Neural progenitor cell (in vitro differentiated cells): ENCODE results near the gene RSPO4. TPM values are rescaled to one million over a fixed set of nuclear protein-coding genes. Genes with fewer than 3 reads are reported as not detected.

ENCODE experiments used
- DNase-seq: peaks from one replicate; pipeline ENCODE4 v3.0.0-alpha.2; 2016; ENCODE audit warnings: low spot score
- H2AFZ ChIP-seq: fragments of 200-600 bp; sonication (generic); replicated peaks from 2 replicates; pipeline ENCODE4 v1.6.1; 2016; ENCODE audit warnings: antibody characterized with exemption
- H3F3A ChIP-seq: fragments of 200-600 bp; sonication (generic); 2 replicates; pipeline ENCODE4 v1.6.1; 2016; ENCODE audit warnings: antibody characterized with exemption, low read depth
- H3K27ac ChIP-seq: fragments of 200-600 bp; sonication (generic); 2 replicates; pipeline ENCODE4 v1.5.1; 2016; ENCODE audit warnings: mild to moderate bottlenecking
- H3K27me3 ChIP-seq: fragments of 200-600 bp; sonication (generic); 2 replicates; pipeline ENCODE4 v1.6.1; 2016; ENCODE audit warnings: mild to moderate bottlenecking, moderate library complexity
- H3K36me3 ChIP-seq: fragments of 200-600 bp; sonication (generic); 2 replicates; pipeline ENCODE4 v1.5.1; 2016
- H3K4me1 ChIP-seq: fragments of 200-600 bp; sonication (generic); 2 replicates; pipeline ENCODE4 v1.6.1; 2016; ENCODE audit warnings: mixed run types
- H3K4me2 ChIP-seq: fragments of 200-600 bp; sonication (generic); 2 replicates; pipeline ENCODE4 v1.6.1; 2016
- H3K4me3 ChIP-seq: fragments of 200-600 bp; sonication (generic); 2 replicates; pipeline ENCODE4 v1.5.1; 2016
- H3K79me2 ChIP-seq: fragments of 200-600 bp; sonication (generic); 2 replicates; pipeline ENCODE4 v1.6.1; 2016; ENCODE audit warnings: low read depth
- H3K9ac ChIP-seq: fragments of 200-600 bp; sonication (generic); 2 replicates; pipeline ENCODE4 v1.6.1; 2016
- H3K9me3 ChIP-seq: fragments of 200-600 bp; sonication (generic); 2 replicates; pipeline ENCODE4 v1.5.1; 2016; ENCODE audit warnings: low read depth
- H4K20me1 ChIP-seq: fragments of 200-600 bp; sonication (generic); 2 replicates; pipeline ENCODE4 v1.6.1; 2016; ENCODE audit warnings: low read depth
- H3K27ac Mint-ChIP-seq: 3 replicates; pipeline ENCODE4 v1.8.0; 2021; ENCODE audit warnings: mixed read lengths
- H3K27me3 Mint-ChIP-seq: 2 replicates; pipeline ENCODE4 v1.8.0; 2022; ENCODE audit warnings: low read depth, mild to moderate bottlenecking, inconsistent platforms, moderate library complexity, mixed read lengths; ENCODE audit not compliant: insufficient read depth
- H3K36me3 Mint-ChIP-seq: 3 replicates; pipeline ENCODE4 v1.8.0; 2021; ENCODE audit warnings: mixed read lengths
- H3K4me1 Mint-ChIP-seq: 3 replicates; pipeline ENCODE4 v1.8.0; 2021; ENCODE audit warnings: mixed read lengths
- H3K4me3 Mint-ChIP-seq: 3 replicates; pipeline ENCODE4 v1.8.0; 2021; ENCODE audit warnings: mild to moderate bottlenecking, moderate library complexity, mixed read lengths
- H3K9me3 Mint-ChIP-seq: 3 replicates; pipeline ENCODE4 v1.8.0; 2020; ENCODE audit warnings: mixed read lengths
- CTCF ChIP-seq: fragments of 200-600 bp; sonication (generic); IDR thresholded peaks from 2 replicates; pipeline ENCODE4 v1.5.1; 2017; ENCODE audit warnings: antibody characterized with exemption, mild to moderate bottlenecking
- EZH2 ChIP-seq: fragments of 200-600 bp; sonication (generic); IDR thresholded peaks from 2 replicates; pipeline ENCODE4 v1.6.1; 2017; ENCODE audit warnings: antibody characterized with exemption, mild to moderate bottlenecking, moderate library complexity
- EZH2phosphoT487 ChIP-seq: fragments of 200-600 bp; sonication (generic); IDR thresholded peaks from 2 replicates; pipeline ENCODE4 v1.6.1; 2017; ENCODE audit warnings: antibody characterized with exemption
- total RNA-seq: library from RNA; depleted of rRNA; stranded (reverse); fragments of >200 nt; gene quantifications from 2 replicates; pipeline ENCODE4 v1.2.3, GENCODE V29; 2015; ENCODE audit warnings: low replicate concordance

Gene RSPO4
- total RNA-seq, 1 donor from 2014 or later, result 0.26 TPM

GRCh38 chr20:921068-921467 lies 81.0 kb downstream of the RSPO4 start:
- peaks cover 4% of the 10 kb centered on the region for H3K4me1 Mint-ChIP-seq

GRCh38 chr20:920311-920710 lies 81.8 kb downstream of the RSPO4 start:
- Histone ChIP-seq H3K27ac (no peak overlapping the region), H3K4me3 (no peak overlapping the region), H3K9ac (no peak overlapping the region), H3K79me2 (no peaks in the 10 kb centered on the region), H3K9me3 (no peaks in the 10 kb centered on the region), H4K20me1 (no peaks in the 10 kb centered on the region), H2AFZ (no peak overlapping the region), H3K4me2 (no peak overlapping the region), H3K4me1 (peaks cover 14% of the 10 kb centered on the region), H3K36me3 (no peaks in the 10 kb centered on the region), H3K27me3 (no peaks in the 10 kb centered on the region), H3F3A (no peaks in the 10 kb centered on the region)
- Mint-ChIP-seq H3K27ac (no peak overlapping the region), H3K4me1 (peaks cover 6% of the 10 kb centered on the region), H3K4me3 (no peak overlapping the region), H3K9me3 (no peaks in the 10 kb centered on the region), H3K27me3 (no peaks in the 10 kb centered on the region), H3K36me3 (no peaks in the 10 kb centered on the region)
- no peak for DNase-seq
- no peak for TF ChIP-seq EZH2phosphoT487
- TF ChIP-seq EZH2, result no peak
- TF ChIP-seq CTCF, result no peak

More at GRCh38 chr20:921068-921467, 81.0 kb downstream of the RSPO4 start:
- no peak overlapping the region for H3K4me3 Mint-ChIP-seq
- no peaks in the 10 kb centered on the region for H3K9me3 Mint-ChIP-seq
- peaks cover 6% of the 10 kb centered on the region for H3K27me3 Mint-ChIP-seq
- no peaks in the 10 kb centered on the region for H3K36me3 Mint-ChIP-seq
- Histone ChIP-seq H3K27ac (no peak overlapping the region), H3K79me2 (no peaks in the 10 kb centered on the region), H4K20me1 (no peaks in the 10 kb centered on the region), H3F3A (no peaks in the 10 kb centered on the region), H3K4me1 (peaks cover 7% of the 10 kb centered on the region), H3K36me3 (no peaks in the 10 kb centered on the region), H3K4me2 (no peak overlapping the region), H3K9me3 (no peaks in the 10 kb centered on the region), H3K4me3 (no peak overlapping the region), H3K27me3 (no peaks in the 10 kb centered on the region), H2AFZ (no peak overlapping the region), H3K9ac (no peak overlapping the region)
- no peak for DNase-seq
- no peak overlapping the region for H3K27ac Mint-ChIP-seq
- TF ChIP-seq EZH2phosphoT487 (no peak), EZH2 (no peak), CTCF (no peak)

- no peaks in the 10 kb centered on the region for H4K20me1 ChIP-seq
- TF ChIP-seq EZH2phosphoT487 (no peak), EZH2 (no peak), CTCF (no peak)
- no peak overlapping the region for H3K4me3 Mint-ChIP-seq
- DNase-seq, result no peak
- no peak overlapping the region for H3K27ac ChIP-seq
- no peaks in the 10 kb centered on the region for H3K27me3 ChIP-seq
- no peaks in the 10 kb centered on the region for H3K79me2 ChIP-seq
- H3K36me3 Mint-ChIP-seq, result no peaks in the 10 kb centered on the region
- H3K4me2 ChIP-seq, result no peak overlapping the region
- no peaks in the 10 kb centered on the region for H3K9me3 ChIP-seq
- H3K4me1 ChIP-seq, result peaks cover 14% of the 10 kb centered on the region
- peaks cover 8% of the 10 kb centered on the region for H3K4me1 Mint-ChIP-seq
- H3K27me3 Mint-ChIP-seq, result peaks cover 1% of the 10 kb centered on the region
- H3K36me3 ChIP-seq, result no peaks in the 10 kb centered on the region
- no peak overlapping the region for H3K27ac Mint-ChIP-seq
- H3K4me3 ChIP-seq, result no peak overlapping the region
- no peak overlapping the region for H3K9ac ChIP-seq
- no peaks in the 10 kb centered on the region for H3K9me3 Mint-ChIP-seq
- no peaks in the 10 kb centered on the region for H3F3A ChIP-seq
- H2AFZ ChIP-seq, result no peak overlapping the region
Observed at GRCh38 chr20:919491-919916, 82.6 kb downstream of the RSPO4 start.
